Transverse colon (tissue), 4 donors: ENCODE results near the gene CCDC91.

Experiments
- POLR2A ChIP-seq: fragments of 450-650 bp; IDR thresholded peaks from one replicate; pipeline ENCODE4 v1.6.1; 2016; ENCODE audit warnings: antibody characterized with exemption, mild to moderate bottlenecking, moderate library complexity
- POLR2AphosphoS5 ChIP-seq, 3 donors: sonication (generic); formaldehyde crosslinking; IDR thresholded peaks; one replicate each; pipeline ENCODE4 v1.6.1; 2016; ENCODE audit warnings: antibody characterized with exemption in 3 of 3
- TF ChIP-seq, protein P1 (sequence below), 5 experiments: fragments of 200-600 bp in 3 of 5; fragments of 450-650 bp in 2 of 5; sonication (generic) in 3 of 5; IDR thresholded peaks; 1 replicate in 2 of 5; 2 replicates in 3 of 5; pipeline ENCODE4 v1.5.1; 2016 to 2017; ENCODE audit warnings: antibody characterized with exemption in 5 of 5, inconsistent platforms in 3 of 5, mild to moderate bottlenecking in 2 of 5, moderate library complexity in 1 of 5

DNA sequence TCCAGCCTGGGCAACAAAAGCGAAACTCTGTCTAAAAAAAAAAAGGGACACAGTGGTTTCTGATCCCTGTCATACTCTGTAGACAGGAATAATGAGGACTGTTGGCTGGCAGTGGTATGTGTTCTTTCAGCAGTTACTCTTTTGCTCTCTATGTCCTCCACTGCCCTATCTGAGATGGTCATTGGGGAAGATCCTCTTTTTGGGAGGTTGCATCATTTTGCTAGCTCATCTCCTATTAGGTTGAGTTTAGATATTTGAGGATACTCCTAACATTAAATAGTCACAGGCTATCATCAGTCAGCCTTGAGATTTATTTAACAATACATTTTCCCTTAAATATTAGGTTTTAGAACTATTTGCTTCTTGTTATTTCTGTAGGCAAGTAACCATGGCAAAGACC lies 5.9 kb upstream of the CCDC91 start:
- TF ChIP-seq, protein P1, sequence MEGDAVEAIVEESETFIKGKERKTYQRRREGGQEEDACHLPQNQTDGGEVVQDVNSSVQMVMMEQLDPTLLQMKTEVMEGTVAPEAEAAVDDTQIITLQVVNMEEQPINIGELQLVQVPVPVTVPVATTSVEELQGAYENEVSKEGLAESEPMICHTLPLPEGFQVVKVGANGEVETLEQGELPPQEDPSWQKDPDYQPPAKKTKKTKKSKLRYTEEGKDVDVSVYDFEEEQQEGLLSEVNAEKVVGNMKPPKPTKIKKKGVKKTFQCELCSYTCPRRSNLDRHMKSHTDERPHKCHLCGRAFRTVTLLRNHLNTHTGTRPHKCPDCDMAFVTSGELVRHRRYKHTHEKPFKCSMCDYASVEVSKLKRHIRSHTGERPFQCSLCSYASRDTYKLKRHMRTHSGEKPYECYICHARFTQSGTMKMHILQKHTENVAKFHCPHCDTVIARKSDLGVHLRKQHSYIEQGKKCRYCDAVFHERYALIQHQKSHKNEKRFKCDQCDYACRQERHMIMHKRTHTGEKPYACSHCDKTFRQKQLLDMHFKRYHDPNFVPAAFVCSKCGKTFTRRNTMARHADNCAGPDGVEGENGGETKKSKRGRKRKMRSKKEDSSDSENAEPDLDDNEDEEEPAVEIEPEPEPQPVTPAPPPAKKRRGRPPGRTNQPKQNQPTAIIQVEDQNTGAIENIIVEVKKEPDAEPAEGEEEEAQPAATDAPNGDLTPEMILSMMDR (IDR thresholded peaks at IDR 0.05) = no peak
- TF ChIP-seq POLR2A (no peak), POLR2AphosphoS5 (IDR thresholded peaks at IDR 0.05) (no peak)
